Muscle layer of colon (tissue), 2 donors: ENCODE results near the gene ASXL3.

Source experiments
- H3K27ac ChIP-seq: one replicate; pipeline ENCODE4 v1.7.0; 2013; ENCODE audit warnings: low read depth, mild to moderate bottlenecking, low read length, moderate library complexity
- H3K27me3 ChIP-seq, 2 donors: one replicate each; pipeline ENCODE4 v1.7.0; 2013; ENCODE audit warnings: low read length in 2 of 2, mild to moderate bottlenecking in 2 of 2; ENCODE audit not compliant: insufficient read depth in 2 of 2, control insufficient read depth in 1 of 2
- H3K36me3 ChIP-seq: one replicate; pipeline ENCODE4 v1.7.0; 2013; ENCODE audit warnings: mild to moderate bottlenecking, low read length; ENCODE audit not compliant: insufficient read depth
- H3K4me1 ChIP-seq: one replicate; pipeline ENCODE4 v1.7.0; 2013; ENCODE audit warnings: mild to moderate bottlenecking, low read length; ENCODE audit not compliant: insufficient read depth
- H3K4me3 ChIP-seq, 2 donors: one replicate each; pipeline ENCODE4 v1.7.0; 2013; ENCODE audit warnings: low read length in 2 of 2, low read depth in 1 of 2, mild to moderate bottlenecking in 1 of 2, moderate library complexity in 1 of 2
- H3K9ac ChIP-seq: one replicate; pipeline ENCODE4 v1.7.0; 2013; ENCODE audit warnings: low read length
- H3K9me3 ChIP-seq: one replicate; pipeline ENCODE4 v1.7.0; 2013; ENCODE audit warnings: mild to moderate bottlenecking, low read length
- donor health status: abdominal sarcoma.
- donor health status: Adenocarcinoma of cecum.

ASXL3 gene

DNA sequence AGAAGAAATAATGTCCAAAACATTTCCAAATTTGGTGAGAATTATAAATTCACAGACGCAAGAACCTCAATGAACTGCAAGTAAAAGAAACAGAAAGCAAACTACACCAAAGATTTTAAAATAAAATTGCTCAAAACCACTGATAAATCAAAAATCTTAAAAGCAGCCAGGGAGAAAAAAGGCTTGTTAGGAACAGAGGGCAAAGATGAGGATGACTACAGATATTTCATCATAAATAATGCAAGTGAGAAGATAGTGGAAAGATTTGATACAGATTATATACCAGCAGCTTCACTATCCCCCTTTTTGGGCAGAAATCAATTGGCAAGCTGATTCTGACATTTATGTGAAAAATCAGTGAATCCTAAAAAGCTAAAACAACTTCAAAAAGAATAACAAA is 10.3 kb upstream of the ASXL3 start:
- H3K4me3 ChIP-seq: no peak overlapping the region
- no peaks in the 10 kb centered on the region for H3K4me1 ChIP-seq
- H3K9me3 ChIP-seq: no peaks in the 10 kb centered on the region
- H3K27me3 ChIP-seq: no peaks in the 10 kb centered on the region
- H3K9ac ChIP-seq: no peak overlapping the region
- no peaks in the 10 kb centered on the region for H3K36me3 ChIP-seq
- H3K27ac ChIP-seq: no peak overlapping the region

DNA sequence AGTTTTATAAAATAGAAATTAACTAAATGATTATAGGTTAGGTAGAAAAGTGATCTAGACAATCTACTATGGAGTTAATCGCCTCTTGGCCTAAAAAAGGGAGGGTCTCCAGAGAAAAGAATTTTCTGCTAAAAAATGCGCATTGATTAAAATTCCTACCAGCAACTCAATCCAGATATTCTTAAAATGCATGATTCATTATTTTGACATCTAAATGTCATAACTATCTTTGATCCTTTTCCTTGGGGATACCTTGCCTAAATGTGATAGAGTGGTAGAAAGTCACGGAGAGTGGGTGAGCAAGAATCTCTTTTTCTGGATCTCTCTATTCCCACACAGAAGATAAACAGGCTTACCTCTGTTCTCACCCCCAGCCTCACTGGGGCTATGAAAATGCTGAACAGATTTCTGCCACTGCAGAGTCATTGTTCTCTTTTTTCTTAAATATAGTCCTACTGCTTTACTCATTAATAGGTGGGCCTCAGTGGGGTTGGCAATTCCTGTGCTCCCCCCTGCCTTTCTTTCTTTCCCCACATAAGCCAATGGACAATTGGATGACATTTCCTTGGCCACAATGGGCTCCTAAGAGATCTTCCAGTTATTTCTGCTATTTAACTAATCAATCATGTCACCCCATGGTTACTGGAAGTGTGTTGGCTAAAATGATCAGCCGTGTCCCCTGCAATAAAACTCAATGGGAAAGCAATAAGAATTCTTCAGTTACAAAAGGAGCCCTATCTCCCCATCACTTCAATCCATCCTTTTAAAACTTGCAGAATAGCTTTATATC is 5.8 kb upstream of the ASXL3 start:
- Histone ChIP-seq H3K27me3 (no peaks in the 10 kb centered on the region), H3K27ac (no peak overlapping the region), H3K9ac (no peak overlapping the region), H3K9me3 (no peaks in the 10 kb centered on the region), H3K4me1 (peaks cover 20% of the 10 kb centered on the region), H3K36me3 (no peaks in the 10 kb centered on the region), H3K4me3 (no peak overlapping the region)

DNA sequence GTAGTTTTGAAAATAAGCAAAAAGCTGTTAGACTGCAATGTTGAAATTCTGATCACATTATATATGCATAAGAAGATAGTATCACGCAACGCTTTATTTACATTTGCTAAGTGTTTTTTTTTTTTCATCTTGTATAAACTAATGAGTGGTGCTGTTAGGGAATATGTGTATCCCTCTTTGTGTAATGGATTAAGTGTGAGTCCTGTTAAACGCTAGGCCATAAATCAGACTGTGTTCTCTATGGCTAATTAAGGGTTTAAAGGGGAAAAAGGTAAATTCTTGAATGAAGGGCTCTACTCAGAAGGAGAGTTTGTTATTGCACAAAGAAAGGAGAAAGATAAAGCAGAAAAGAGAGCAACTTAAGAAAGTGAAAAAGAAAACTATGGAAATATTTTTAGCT is 4.8 kb upstream of the ASXL3 start:
- Histone ChIP-seq H3K36me3 (no peaks in the 10 kb centered on the region), H3K9ac (no peak overlapping the region), H3K4me3 (no peak overlapping the region), H3K4me1 (peaks cover 20% of the 10 kb centered on the region), H3K27ac (no peak overlapping the region), H3K27me3 (no peaks in the 10 kb centered on the region), H3K9me3 (no peaks in the 10 kb centered on the region)

DNA sequence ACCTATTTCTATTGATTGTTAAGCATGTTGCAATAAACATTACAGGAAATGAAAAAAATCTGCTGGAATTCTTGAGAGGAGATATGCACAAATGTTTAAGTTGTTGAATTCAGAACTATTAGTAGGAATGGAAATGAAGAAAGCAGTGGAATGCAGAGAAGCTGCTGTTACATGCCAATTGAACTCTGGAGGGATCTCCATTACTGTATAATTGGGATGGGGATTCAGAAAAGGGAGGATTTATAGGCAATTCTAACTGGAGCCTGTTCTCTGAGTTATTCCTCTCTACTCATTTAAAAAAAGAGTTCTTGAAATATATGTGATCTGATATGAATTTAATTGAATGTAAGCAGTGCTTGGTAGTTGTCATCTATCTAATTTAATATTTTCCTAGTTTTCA is 2.6 kb upstream of the ASXL3 start:
- no peaks in the 10 kb centered on the region for H3K9me3 ChIP-seq
- no peak overlapping the region for H3K9ac ChIP-seq
- H3K27me3 ChIP-seq: no peaks in the 10 kb centered on the region
- no peak overlapping the region for H3K4me3 ChIP-seq
- H3K4me1 ChIP-seq: peaks cover 20% of the 10 kb centered on the region
- no peaks in the 10 kb centered on the region for H3K36me3 ChIP-seq
- no peak overlapping the region for H3K27ac ChIP-seq

DNA sequence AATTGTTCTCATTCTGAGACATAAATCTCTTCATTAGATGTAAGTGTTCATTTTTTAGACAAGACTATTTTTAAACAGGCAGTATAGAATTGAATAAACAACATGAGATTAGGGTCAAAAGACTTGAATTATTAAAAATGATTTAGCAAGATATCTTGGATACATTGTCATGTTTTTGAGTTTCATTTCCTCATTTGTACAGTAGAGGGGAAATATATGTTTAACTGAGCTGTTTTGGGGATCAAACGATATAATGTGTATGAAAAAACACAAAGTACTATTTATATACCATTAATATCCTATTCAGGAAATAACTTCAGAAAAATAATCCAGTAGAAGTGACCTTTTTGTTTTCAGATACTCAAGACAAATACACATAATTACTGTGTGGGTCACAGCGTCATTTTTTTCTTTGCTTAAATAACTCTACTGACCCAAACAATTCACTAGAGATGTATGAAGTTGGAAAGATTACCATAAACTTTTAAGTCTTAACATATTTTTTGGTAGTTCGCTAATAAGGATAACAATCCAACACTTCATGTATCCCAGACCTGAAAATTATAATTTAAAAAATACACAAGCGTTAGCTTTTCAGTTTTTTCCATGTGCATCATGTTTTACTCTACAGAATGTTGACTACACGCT is 896 bp upstream of the ASXL3 start:
- no peaks in the 10 kb centered on the region for H3K36me3 ChIP-seq
- peak overlapping the region; percentile 88 for H3K9ac ChIP-seq
- H3K27me3 ChIP-seq: no peaks in the 10 kb centered on the region
- peaks cover 25% of the 10 kb centered on the region for H3K4me1 ChIP-seq
- no peaks in the 10 kb centered on the region for H3K9me3 ChIP-seq
- peak overlapping the region; percentile 79 to 88 for H3K4me3 ChIP-seq
- H3K27ac ChIP-seq: peak overlapping the region; percentile 82

DNA sequence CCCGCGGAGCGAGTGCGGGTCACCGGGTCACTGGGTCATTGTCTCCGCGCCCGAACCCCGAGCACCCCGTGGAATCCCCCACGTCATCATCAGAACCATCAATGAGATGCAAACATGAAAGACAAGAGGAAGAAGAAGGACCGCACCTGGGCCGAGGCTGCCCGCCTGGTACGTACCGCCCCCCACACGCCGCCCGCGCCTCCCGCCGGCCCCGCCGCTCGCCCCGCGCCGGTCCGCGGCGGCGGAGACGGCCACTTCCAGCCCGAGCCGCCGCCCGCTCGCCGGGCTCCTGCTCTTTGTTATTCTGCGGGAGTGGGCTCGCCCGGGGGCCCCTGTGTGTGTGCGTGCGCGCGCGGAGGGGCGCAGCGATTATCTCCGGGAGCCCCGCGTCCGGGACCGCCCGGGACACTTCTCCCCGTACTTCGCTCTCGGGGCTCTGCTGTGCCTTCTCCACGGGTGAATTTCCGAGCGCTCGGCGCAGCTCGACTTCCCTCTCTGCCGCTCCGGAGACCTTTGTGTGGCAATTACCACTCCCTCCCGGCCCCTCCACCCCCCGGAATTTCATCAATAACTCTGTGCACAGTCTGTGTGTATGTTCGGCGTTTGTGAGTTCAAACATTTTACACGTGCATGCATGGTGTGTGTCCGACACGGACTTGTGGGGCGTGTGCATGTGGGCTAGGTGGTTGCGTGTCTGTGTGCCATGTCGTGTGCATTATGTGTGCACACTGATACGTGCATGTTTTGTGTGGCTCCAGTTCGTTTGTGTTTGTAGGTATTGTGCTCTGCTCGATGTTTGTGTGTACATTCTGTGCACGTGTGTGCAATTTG is 714 bp downstream of the ASXL3 start:
- Histone ChIP-seq H3K4me1 (peaks cover 25% of the 10 kb centered on the region), H3K9me3 (no peaks in the 10 kb centered on the region), H3K27ac (peak overlapping the region; percentile 65), H3K4me3 (peak overlapping the region; percentile 66 to 97), H3K36me3 (no peaks in the 10 kb centered on the region), H3K9ac (peak overlapping the region; percentile 42), H3K27me3 (no peaks in the 10 kb centered on the region)

DNA sequence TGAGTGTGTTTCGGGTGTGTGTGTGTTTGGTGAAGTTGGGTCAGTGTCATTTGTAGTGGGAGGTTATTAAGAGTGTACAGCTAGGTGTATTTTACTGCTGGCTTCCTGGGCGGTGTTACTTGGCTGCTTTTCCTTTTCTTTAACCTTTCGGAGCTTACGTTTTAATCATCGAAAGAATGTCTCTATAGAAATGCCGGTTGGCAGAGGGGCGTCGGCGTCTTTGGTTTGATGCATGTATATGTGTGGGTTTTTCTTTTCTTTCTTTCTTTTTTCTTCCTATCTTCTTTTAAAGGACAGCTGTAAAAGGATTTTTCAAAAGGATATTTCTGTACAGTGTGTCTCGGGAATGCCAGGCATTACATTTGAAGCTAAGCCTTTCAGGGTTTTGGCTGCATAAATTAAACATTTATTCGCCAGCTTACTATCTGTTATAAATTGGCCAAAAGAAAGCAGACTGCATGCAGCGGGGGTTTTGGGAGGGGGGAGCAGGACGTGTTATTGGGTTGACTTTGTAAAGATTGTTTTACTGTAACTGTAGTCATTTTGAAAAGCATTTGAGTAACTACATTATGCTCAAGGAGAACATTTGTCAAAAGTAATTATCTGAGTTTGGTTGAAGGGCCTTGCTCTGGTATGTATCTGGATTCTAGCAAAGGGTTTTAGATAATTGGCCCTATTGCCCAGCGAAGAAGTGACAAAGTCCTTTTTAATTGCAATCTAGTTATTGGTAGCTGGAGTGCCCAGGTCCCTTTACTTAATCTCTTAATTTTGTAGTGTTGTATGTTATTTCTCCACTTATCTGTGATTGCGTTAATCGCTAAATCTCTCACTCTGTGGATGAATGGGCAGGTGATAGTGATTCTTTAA is 1.6 kb downstream of the ASXL3 start:
- no peaks in the 10 kb centered on the region for H3K9me3 ChIP-seq
- peak overlapping the region; percentile 65 for H3K27ac ChIP-seq
- no peaks in the 10 kb centered on the region for H3K27me3 ChIP-seq
- no peaks in the 10 kb centered on the region for H3K36me3 ChIP-seq
- H3K9ac ChIP-seq: peak overlapping the region; percentile 42
- peaks cover 25% of the 10 kb centered on the region for H3K4me1 ChIP-seq
- H3K4me3 ChIP-seq: peak overlapping the region; percentile 66 to 97

DNA sequence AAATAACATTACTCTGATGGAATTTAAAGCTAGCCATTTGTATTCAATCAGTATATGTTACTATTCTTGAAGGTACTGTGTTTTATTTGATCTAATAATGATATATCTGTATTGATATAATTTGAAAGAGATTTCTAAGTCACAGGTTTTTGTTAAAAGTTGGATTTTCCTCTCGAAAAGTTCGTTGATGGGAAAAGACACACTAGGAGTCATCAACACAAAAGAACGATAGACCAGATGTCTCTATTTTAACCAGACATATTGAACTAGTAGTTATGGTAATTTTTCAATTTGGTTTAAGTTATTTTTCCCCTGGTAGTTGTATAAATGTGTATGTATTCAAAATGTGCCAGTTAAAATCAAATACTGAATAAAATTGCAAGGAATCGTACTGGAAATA is 2.5 kb downstream of the ASXL3 start:
- Histone ChIP-seq H3K36me3 (no peaks in the 10 kb centered on the region), H3K4me3 (no peak overlapping the region), H3K9ac (no peak overlapping the region), H3K4me1 (peaks cover 19% of the 10 kb centered on the region), H3K27ac (no peak overlapping the region), H3K27me3 (no peaks in the 10 kb centered on the region), H3K9me3 (no peaks in the 10 kb centered on the region)

DNA sequence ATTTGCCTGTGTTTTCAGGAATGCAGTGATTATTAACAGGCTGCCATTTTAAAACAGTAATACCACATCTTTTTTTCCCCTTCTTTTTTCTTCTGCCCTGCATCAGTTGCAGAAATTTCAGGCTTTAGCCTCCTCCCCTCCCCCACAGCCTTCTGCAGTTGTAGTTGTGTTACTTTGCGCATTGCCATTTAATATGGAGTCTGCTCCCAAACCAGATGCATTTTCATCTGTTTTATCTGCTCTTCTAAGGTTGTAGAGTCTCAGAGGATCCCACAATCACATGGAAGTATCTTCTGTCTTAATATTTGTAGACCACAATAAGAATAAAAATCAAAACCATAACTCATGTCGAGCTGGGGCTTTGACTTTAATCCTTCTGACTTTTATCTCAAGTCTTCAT is 3.8 kb downstream of the ASXL3 start:
- Histone ChIP-seq H3K4me1 (peaks cover 9% of the 10 kb centered on the region), H3K27ac (no peak overlapping the region), H3K4me3 (no peak overlapping the region), H3K36me3 (no peaks in the 10 kb centered on the region), H3K9ac (no peak overlapping the region), H3K9me3 (no peaks in the 10 kb centered on the region), H3K27me3 (no peaks in the 10 kb centered on the region)

DNA sequence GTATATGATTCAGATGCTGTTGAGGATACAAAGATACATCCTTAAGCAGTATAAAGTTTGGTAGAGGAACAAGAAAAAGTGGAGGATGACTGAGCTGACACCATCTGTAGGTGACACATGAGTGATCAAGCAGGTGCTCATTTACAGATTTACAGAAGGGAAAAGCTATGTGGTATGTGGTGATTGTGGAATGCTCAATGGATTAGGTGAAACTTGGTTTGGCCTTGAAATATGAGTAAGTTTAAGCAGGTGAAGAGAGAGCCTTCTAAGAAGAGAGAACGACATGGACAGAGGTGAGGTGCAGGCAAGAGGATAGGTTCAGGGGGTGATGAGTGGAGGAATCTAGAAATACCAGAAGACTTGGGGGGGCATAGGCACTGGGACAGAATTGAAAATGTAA is 5.9 kb downstream of the ASXL3 start:
- Histone ChIP-seq H3K4me1 (peaks cover 5% of the 10 kb centered on the region), H3K36me3 (no peaks in the 10 kb centered on the region), H3K27ac (no peak overlapping the region), H3K9me3 (no peaks in the 10 kb centered on the region), H3K27me3 (no peaks in the 10 kb centered on the region), H3K9ac (no peak overlapping the region), H3K4me3 (no peak overlapping the region)
